ENCODE results near the gene MSMP.

MSMP gene, protein sequence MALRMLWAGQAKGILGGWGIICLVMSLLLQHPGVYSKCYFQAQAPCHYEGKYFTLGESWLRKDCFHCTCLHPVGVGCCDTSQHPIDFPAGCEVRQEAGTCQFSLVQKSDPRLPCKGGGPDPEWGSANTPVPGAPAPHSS
- long read RNA-seq, result 0 reads

DNA sequence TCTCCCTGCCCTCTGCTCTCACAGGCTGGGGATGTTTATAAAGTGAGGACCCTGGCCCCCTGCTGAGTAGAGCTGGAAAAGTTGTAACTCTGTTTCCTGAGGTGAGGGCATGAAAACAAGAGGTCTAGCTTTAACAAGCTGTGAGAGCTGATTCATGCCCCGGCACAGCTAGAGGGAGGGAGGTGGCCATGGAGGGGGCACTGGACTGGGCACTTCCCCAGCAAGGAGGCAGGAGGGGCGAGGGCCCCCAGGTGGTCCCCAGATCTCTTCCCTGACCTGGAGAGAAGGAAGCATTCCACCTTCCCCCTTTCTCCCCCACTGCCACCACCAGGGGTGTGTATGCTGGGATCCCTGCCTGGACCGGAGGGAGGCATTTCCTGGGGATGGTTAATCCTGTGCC lies at the start of gene MSMP:
Gene MSMP (minus strand): TSS at position 13 of the 400 bp plus-strand sequence. CDS start 147 bp downstream, outside the sequence.
- TF ChIP-seq GABPA (IDR thresholded peaks at IDR 0.05; ENCODE audit: low read depth) (no peak), SPI1 (IDR thresholded peaks at IDR 0.05; ENCODE audit: borderline replicate concordance, low read depth) (no peak), POLR2AphosphoS5 (IDR thresholded peaks at IDR 0.05; ENCODE audit: low read depth) (no peak), REST (IDR thresholded peaks at IDR 0.05; ENCODE audit: insufficient replicate concordance, low read depth) (no peak)
- TF ChIP-seq, protein P1, sequence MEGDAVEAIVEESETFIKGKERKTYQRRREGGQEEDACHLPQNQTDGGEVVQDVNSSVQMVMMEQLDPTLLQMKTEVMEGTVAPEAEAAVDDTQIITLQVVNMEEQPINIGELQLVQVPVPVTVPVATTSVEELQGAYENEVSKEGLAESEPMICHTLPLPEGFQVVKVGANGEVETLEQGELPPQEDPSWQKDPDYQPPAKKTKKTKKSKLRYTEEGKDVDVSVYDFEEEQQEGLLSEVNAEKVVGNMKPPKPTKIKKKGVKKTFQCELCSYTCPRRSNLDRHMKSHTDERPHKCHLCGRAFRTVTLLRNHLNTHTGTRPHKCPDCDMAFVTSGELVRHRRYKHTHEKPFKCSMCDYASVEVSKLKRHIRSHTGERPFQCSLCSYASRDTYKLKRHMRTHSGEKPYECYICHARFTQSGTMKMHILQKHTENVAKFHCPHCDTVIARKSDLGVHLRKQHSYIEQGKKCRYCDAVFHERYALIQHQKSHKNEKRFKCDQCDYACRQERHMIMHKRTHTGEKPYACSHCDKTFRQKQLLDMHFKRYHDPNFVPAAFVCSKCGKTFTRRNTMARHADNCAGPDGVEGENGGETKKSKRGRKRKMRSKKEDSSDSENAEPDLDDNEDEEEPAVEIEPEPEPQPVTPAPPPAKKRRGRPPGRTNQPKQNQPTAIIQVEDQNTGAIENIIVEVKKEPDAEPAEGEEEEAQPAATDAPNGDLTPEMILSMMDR (IDR thresholded peaks at IDR 0.05; ENCODE audit: insufficient read depth, low read length), result no peak
- DNase-seq (ENCODE audit: low read depth in 1 of 2, low spot score in 1 of 2), result no peak
- Histone ChIP-seq H3K27me3 (ENCODE audit: insufficient read depth, poor library complexity, severe bottlenecking) (no peaks in the 10 kb centered on the region), H3K27ac (replicated peaks) (no peak within 1 kb of the TSS), H3K4me3 (replicated peaks; ENCODE audit: insufficient read depth, low read length) (no peak within 1 kb of the TSS)

GRCh38 chr9:35801328-35802128 lies 47.5 kb upstream of the MSMP start:
- Histone ChIP-seq H3K27ac (replicated peaks) (no peak overlapping the region), H3K27me3 (ENCODE audit: insufficient read depth, poor library complexity, severe bottlenecking) (no peaks in the 10 kb centered on the region), H3K4me3 (replicated peaks; ENCODE audit: insufficient read depth, low read length) (no peak overlapping the region)
- TF ChIP-seq SPI1 (IDR thresholded peaks at IDR 0.05; ENCODE audit: borderline replicate concordance, low read depth), result no peak
- TF ChIP-seq REST (IDR thresholded peaks at IDR 0.05; ENCODE audit: insufficient replicate concordance, low read depth), result no peak
- TF ChIP-seq GABPA (IDR thresholded peaks at IDR 0.05; ENCODE audit: low read depth), result no peak
- TF ChIP-seq, protein P1 (IDR thresholded peaks at IDR 0.05; ENCODE audit: insufficient read depth, low read length), result no peak
- TF ChIP-seq POLR2AphosphoS5 (IDR thresholded peaks at IDR 0.05; ENCODE audit: low read depth), result no peak
- no peak for DNase-seq (ENCODE audit: low read depth in 1 of 2, low spot score in 1 of 2)

DNA sequence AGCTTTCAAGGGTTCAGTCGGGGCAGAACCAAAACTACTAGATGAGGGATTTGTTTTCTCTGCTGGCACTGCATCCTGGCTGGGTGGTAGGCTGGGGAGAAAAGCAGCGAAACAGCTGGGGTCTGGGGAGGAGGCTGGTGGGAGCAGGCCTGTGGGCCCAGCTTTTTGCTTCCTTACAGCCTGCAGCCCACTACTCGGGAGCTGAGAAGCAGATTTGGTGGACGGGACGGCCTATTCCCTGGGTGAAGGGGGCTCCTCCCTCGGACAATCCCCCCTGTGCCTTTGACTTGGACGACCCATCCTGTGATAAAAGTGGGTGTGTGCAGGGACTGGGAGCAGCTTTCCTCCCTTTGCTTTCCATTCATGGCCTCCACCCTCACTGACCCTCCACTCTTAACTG lies 46.5 kb upstream of the MSMP start:
- Histone ChIP-seq H3K27ac (replicated peaks) (no peak overlapping the region), H3K4me3 (replicated peaks; ENCODE audit: insufficient read depth, low read length) (no peak overlapping the region), H3K27me3 (ENCODE audit: insufficient read depth, poor library complexity, severe bottlenecking) (no peaks in the 10 kb centered on the region)
- TF ChIP-seq POLR2AphosphoS5 (IDR thresholded peaks at IDR 0.05; ENCODE audit: low read depth) (no peak), REST (IDR thresholded peaks at IDR 0.05; ENCODE audit: insufficient replicate concordance, low read depth) (no peak), GABPA (IDR thresholded peaks at IDR 0.05; ENCODE audit: low read depth) (no peak), SPI1 (IDR thresholded peaks at IDR 0.05; ENCODE audit: borderline replicate concordance, low read depth) (no peak)
- TF ChIP-seq, protein P1 (IDR thresholded peaks at IDR 0.05; ENCODE audit: insufficient read depth, low read length), result no peak
- DNase-seq (ENCODE audit: low read depth in 1 of 2, low spot score in 1 of 2), result no peak
